ENCODE measurements around the gene CAV2.

The CAV2 gene

GRCh38 chr7:116525298-116525912 is 25.9 kb downstream of the CAV2 start:
- DNase-seq, result peak; percentile 23

- peak; percentile 61 for DNase-seq
These were observed 26.6 kb downstream of the CAV2 start for GRCh38 chr7:116525913-116526861.

DNA sequence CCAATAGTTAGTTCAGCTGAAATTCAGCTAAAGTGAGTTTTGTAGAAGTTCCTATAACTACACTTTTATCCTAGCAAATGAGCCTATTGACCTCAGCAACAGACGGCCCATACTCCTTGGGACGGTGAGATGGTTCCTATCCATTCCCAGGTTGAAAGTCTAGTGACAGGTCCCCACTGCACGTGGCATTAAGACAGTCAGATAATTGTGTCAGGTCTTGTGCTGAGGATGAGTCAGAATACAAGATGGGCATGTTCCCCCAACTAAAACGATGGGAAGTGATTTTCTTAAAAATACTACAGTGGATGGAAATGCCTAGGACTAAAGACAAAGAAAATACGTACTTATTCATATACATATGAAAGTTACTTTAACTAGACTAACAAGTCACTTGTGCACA is 27.4 kb downstream of the CAV2 start:
- no peak for DNase-seq

GRCh38 chr7:116527521-116527920 is 28.0 kb downstream of the CAV2 start:
- no peak for DNase-seq

- DNase-seq, result no peak
These were observed 28.7 kb downstream of the CAV2 start for GRCh38 chr7:116528008-116528789.

- no peak for DNase-seq
These were observed 29.7 kb downstream of the CAV2 start for GRCh38 chr7:116529250-116529649.

DNA sequence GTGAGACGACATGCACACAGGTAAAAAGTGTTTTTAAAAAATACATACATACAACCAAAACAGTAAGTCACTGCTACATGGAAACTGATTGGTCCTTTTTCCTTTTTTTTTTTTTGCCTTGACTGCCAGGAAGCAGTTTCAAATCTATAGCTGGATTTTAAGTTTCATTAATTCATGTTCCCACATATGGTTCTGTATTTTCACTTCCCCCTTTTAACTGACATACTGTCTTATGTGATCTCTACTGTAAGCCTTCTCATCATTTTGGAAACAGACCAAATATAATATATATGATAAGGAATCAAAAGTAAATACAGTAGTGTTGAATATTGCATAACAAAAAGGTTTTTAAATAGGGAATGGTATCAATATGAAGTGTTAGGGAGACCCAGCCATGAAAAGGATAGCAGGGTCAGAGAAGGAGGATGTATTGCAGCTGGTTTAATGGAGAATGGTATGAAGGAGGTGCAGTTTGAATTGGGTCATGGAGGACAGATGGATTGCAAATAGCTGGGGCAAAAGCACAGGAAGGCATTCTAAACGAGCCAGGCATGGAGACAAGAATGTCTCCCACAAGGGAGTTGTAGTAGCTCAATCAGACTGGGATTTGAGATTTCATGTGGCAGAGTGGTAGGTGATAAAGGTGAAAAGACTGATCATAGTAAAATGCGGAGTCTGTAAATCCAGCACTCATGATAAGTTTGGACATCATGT is 30.7 kb downstream of the CAV2 start:
- no peak for DNase-seq

DNA sequence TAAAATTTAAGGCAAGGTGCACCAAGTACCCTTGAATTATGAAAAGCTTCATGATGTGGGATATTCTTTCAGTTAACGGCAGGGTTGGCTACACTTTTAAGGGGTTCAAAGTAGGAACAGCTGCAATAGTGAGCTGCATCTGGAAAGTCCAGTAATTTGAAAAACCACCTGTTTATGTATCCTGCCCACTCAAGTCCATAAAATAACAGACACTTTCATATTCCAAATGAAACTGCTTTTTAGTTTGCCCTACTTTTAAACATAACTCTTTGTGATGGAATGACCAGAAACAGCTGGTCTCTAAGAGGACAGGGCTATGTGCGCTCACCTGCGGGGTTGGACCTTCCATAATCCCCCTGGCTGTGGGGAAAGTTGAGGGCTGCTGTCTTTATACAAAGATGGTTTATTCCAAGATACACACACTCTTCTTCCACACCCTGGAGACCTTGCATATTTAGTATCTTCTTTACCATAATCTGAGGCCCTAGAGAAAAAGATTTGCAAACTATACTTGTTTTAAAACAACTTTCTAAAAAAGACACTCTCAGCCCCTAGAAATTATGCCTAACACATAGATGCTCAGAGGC is 32.7 kb downstream of the CAV2 start:
- DNase-seq, result no peak

DNA sequence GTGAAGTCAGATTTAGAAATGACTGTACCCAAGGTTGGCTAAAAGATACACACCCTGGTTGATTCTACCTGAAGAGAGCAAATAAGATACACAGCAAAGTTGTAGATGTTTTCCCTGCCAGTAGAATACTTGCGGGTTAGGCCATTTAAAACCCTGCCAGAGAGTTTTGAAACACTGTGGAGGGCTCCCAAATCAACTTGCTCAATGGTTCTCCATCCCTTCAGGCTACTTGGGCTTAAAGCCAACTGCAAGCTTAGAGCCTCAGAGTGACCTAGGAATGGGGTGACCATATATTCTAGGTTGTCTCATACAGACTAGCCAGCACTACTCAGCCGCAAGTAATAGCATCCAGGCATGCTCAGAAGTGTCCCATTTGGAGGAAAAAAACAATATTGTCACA is 35.3 kb downstream of the CAV2 start:
- DNase-seq, result no peak

GRCh38 chr7:116535416-116535815 is 35.9 kb downstream of the CAV2 start:
- no peak for DNase-seq

DNA sequence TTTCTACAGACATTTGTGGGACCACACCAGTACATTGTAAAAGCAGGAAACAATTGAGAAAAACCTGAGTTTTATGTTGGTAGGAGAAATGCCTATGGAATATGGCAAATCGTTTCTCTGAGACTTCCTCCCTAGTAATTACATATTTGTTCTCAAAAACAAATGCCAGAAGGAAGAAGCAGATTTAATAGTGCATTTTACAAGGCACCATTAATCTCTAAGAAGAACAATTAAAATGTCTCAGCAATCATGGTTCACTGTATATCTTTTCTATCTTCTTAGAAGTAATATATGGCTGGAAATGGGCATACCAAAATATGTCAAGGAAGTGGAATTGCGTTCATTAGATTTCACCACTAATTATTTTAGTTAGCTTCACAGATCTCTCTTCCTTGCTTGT is 38.6 kb downstream of the CAV2 start:
- no peak for DNase-seq

GRCh38 chr7:116539879-116540278 is 40.3 kb downstream of the CAV2 start:
- DNase-seq, result no peak

DNA sequence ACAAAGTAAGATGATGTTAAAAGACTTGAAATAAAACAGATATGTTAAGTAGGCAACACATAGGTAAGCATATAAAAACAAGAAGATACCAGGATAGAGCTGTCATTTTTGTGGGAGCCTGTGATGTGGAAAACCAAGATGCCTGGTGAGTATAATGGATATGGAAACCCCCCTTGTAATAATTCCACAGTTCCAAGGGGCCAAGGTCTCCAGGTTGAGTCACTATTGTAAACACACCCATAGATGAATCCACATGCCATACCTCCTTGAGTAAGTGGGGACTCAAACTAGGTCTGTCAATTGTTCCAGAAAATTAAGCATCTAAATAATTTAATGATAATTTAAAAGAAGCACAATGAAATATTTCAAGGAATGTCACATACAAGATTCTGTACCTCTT is 41.2 kb downstream of the CAV2 start:
- no peak for DNase-seq

DNA sequence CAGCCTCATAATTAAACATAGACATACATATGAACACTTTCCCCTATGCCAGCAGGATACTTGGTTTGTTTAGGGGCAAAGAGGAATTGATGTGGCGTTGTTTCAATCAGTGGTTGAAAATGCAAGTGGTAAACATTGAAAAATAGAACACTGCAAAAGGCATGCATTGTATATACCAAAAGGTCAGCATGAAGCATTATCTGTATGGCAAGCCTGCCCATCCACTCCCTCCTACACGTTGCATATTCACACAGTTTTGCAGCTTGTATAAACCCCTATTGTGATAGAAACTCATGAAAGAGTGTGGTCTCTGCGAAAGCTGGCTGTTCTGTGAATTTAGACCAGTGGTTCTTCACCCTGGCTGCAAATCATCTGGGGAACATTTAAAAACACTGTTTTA is 42.4 kb downstream of the CAV2 start:
- DNase-seq, result no peak

DNA sequence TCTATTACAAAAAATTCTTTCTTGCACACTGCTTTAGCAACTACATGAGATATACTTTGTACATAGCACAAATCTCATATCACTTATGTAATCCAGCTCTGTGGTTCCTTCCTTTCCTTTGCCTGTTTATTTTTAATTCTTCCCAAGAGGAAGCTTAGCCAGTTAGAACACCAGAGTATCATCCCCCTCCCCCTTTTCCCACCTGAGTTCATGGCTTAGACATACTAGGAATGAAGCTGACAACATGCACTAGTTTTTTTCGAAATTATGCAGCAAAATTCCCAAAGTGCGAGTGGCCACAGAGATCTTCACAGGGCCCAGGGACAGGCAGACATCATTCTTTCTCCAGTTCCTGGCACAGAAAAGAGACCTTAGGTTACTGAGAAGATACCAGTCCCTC is 43.1 kb downstream of the CAV2 start:
- no peak for DNase-seq

GRCh38 chr7:116543664-116544063 is 44.1 kb downstream of the CAV2 start:
- no peak for DNase-seq

DNA sequence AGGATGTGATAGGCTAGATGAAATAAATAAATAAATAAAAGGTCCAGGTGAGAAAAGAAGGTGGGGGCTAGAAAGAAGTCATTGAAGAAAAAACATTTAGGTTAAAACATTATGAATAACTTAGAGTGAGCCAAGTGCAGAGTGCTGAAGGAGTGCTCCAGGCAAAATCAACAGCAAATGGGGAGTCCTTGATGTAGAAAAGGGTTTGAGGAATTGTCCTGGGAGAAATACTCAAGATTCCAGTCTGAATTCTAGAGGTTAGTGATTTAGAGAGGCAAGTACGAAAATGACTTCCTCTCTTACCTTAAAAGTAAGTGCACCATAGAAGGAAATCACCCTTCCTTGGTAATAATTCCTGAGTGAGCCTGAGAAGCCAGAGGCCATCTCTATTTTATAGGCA is 44.9 kb downstream of the CAV2 start:
- no peak for DNase-seq

DNA sequence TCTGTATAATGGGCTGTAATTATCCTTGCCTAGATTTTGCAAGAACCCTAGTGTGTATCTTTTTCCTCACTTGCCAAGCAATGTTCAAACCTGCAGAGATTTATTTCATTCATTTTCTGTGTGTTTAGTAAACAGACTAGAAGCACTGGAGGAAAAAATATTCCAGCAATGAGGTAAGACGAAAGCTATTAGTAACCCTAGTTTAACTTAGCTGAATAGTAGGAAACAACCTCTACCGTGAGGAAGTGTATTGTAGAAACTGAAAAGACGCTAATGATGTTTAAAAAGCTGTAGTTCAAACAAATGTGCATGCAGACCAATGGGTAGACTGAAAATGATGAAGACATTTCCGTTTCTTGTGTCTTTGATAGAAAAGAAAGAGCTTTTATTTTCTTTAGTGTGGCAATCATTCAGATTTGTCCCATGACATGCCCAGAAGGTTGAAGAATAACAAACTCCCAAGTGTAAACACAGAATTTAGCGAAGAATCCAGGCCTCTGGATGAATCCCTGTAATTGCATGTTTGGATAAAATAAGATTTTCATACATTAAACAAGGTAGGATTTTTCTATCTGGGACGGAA is 46.0 kb downstream of the CAV2 start:
- DNase-seq, result no peak

GRCh38 chr7:116546054-116546453 is 46.5 kb downstream of the CAV2 start:
- DNase-seq, result no peak

DNA sequence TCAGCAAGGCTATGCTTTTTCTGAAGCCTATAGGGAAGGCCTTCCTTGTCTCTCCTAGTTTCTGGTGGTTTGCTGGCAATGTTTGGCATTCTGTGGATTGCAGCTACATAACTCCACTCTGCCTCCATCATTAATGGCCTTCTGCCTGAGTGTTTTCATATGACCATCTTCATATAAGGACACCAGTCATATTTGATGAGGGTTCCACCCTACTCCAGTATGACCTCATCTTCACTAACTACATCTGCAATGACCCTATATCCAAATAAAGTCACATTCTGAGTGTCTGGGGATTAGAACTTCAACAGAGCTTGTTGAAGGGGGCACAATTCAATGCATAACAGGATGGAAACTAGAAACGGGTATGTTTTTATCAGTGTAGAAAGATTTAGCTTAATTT is 47.4 kb downstream of the CAV2 start:
- no peak for DNase-seq

GRCh38 chr7:116547347-116547746 is 47.8 kb downstream of the CAV2 start:
- DNase-seq, result no peak

- DNase-seq, result no peak
These were observed 49.0 kb downstream of the CAV2 start for GRCh38 chr7:116548506-116548905.
